Measurements from ENCODE around the gene MAL. TPM values are rescaled to one million over a fixed set of nuclear protein-coding genes. Genes with fewer than 3 reads are reported as not detected.

Gene MAL
- total and polyA plus RNA-seq, 2 experiments from 2014 or later, result 0.24 to 0.31 TPM

GRCh38 chr2:95027369-95027720, 1.8 kb downstream of the MAL start (continued):
- TF ChIP-seq, protein P1, sequence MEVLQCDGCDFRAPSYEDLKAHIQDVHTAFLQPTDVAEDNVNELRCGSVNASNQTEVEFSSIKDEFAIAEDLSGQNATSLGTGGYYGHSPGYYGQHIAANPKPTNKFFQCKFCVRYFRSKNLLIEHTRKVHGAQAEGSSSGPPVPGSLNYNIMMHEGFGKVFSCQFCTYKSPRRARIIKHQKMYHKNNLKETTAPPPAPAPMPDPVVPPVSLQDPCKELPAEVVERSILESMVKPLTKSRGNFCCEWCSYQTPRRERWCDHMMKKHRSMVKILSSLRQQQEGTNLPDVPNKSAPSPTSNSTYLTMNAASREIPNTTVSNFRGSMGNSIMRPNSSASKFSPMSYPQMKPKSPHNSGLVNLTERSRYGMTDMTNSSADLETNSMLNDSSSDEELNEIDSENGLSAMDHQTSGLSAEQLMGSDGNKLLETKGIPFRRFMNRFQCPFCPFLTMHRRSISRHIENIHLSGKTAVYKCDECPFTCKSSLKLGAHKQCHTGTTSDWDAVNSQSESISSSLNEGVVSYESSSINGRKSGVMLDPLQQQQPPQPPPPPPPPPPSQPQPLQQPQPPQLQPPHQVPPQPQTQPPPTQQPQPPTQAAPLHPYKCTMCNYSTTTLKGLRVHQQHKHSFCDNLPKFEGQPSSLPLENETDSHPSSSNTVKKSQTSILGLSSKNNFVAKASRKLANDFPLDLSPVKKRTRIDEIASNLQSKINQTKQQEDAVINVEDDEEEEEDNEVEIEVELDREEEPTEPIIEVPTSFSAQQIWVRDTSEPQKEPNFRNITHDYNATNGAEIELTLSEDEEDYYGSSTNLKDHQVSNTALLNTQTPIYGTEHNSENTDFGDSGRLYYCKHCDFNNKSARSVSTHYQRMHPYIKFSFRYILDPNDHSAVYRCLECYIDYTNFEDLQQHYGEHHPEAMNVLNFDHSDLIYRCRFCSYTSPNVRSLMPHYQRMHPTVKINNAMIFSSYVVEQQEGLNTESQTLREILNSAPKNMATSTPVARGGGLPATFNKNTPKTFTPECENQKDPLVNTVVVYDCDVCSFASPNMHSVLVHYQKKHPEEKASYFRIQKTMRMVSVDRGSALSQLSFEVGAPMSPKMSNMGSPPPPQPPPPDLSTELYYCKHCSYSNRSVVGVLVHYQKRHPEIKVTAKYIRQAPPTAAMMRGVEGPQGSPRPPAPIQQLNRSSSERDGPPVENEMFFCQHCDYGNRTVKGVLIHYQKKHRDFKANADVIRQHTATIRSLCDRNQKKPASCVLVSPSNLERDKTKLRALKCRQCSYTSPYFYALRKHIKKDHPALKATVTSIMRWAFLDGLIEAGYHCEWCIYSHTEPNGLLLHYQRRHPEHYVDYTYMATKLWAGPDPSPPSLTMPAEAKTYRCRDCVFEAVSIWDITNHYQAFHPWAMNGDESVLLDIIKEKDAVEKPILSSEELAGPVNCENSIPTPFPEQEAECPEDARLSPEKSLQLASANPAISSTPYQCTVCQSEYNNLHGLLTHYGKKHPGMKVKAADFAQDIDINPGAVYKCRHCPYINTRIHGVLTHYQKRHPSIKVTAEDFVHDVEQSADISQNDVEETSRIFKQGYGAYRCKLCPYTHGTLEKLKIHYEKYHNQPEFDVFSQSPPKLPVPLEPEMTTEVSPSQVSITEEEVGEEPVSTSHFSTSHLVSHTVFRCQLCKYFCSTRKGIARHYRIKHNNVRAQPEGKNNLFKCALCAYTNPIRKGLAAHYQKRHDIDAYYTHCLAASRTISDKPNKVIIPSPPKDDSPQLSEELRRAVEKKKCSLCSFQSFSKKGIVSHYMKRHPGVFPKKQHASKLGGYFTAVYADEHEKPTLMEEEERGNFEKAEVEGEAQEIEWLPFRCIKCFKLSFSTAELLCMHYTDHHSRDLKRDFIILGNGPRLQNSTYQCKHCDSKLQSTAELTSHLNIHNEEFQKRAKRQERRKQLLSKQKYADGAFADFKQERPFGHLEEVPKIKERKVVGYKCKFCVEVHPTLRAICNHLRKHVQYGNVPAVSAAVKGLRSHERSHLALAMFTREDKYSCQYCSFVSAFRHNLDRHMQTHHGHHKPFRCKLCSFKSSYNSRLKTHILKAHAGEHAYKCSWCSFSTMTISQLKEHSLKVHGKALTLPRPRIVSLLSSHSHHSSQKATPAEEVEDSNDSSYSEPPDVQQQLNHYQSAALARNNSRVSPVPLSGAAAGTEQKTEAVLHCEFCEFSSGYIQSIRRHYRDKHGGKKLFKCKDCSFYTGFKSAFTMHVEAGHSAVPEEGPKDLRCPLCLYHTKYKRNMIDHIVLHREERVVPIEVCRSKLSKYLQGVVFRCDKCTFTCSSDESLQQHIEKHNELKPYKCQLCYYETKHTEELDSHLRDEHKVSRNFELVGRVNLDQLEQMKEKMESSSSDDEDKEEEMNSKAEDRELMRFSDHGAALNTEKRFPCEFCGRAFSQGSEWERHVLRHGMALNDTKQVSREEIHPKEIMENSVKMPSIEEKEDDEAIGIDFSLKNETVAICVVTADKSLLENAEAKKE (CRISPR knock-in tag; IDR thresholded peaks at IDR 0.05), result no peak
- no peak for TF ChIP-seq NANOG (IDR thresholded peaks at IDR 0.05; ENCODE audit: borderline replicate concordance)
- TF ChIP-seq CREB1 (CRISPR knock-in tag; IDR thresholded peaks at IDR 0.05; ENCODE audit: low read depth), result no peak
- TF ChIP-seq STAT1 (IDR thresholded peaks at IDR 0.05; ENCODE audit: unreplicated experiment), result no peak
- TF ChIP-seq, protein P2, sequence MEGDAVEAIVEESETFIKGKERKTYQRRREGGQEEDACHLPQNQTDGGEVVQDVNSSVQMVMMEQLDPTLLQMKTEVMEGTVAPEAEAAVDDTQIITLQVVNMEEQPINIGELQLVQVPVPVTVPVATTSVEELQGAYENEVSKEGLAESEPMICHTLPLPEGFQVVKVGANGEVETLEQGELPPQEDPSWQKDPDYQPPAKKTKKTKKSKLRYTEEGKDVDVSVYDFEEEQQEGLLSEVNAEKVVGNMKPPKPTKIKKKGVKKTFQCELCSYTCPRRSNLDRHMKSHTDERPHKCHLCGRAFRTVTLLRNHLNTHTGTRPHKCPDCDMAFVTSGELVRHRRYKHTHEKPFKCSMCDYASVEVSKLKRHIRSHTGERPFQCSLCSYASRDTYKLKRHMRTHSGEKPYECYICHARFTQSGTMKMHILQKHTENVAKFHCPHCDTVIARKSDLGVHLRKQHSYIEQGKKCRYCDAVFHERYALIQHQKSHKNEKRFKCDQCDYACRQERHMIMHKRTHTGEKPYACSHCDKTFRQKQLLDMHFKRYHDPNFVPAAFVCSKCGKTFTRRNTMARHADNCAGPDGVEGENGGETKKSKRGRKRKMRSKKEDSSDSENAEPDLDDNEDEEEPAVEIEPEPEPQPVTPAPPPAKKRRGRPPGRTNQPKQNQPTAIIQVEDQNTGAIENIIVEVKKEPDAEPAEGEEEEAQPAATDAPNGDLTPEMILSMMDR (conservative IDR thresholded peaks at IDR 0.05; ENCODE audit: low read depth in 2 of 2), result no peak
- no peak for TF ChIP-seq EZH2 (IDR thresholded peaks at IDR 0.05; ENCODE audit: low read depth, unreplicated experiment)
- no peak for TF ChIP-seq ZNF331 (CRISPR knock-in tag; IDR thresholded peaks at IDR 0.05; ENCODE audit: low read depth)
- no peak for TF ChIP-seq JUNB (IDR thresholded peaks at IDR 0.05; ENCODE audit: unreplicated experiment)
- TF ChIP-seq POLR2AphosphoS5 (IDR thresholded peaks at IDR 0.05; ENCODE audit: low read depth), result no peak

DNA sequence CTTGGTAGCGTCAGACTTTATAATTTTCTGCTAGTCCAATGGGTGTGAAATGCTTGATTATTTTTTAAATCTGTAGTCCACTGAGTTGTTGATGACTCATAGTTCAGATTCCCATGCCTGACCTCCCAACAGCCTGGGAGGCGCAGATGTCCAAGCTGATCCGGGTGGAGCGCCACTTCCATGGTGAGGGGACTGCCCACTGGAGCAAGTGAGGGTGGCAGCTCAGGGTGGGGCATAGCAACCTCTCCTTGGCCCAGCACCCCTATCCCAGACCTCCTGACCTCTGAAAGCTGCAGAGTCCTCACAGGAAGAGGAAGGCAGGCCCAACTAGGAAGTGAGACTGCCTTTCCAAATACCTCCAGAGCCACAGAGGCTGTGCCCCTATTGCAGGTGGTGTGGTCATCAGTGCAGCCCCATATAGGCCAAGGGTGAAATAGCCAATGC, 4.4 kb downstream of the MAL start:
- Histone ChIP-seq H3K79me2 (replicated peaks; ENCODE audit: insufficient read depth) (no peaks in the 10 kb centered on the region), H3K4me3 (no peak overlapping the region), H4K20me1 (replicated peaks; ENCODE audit: insufficient read depth) (no peaks in the 10 kb centered on the region), H3F3A (replicated peaks; ENCODE audit: low read depth) (0 out of 2 replicates have a peak, but pooled peaks cover 3% of the 10 kb centered on the region), H3K4me1 (ENCODE audit: insufficient read depth) (peaks cover 11% of the 10 kb centered on the region), H3K4me2 (no peak overlapping the region), H2AFZ (no peak overlapping the region), H3K27ac (ENCODE audit: low read depth) (no peak overlapping the region), H3K27me3 (ENCODE audit: insufficient read depth) (peaks cover 60% of the 10 kb centered on the region), H3K9me2 (ENCODE audit: insufficient read depth) (no peaks in the 10 kb centered on the region), H3K36me3 (ENCODE audit: insufficient read depth) (no peaks in the 10 kb centered on the region)
- H3K27ac Mint-ChIP-seq, result no peak overlapping the region
- no peak overlapping the region for H3K4me3 Mint-ChIP-seq
- no peaks in the 10 kb centered on the region for H3K9me3 Mint-ChIP-seq
- no peak for ATAC-seq
- peaks cover 22% of the 10 kb centered on the region for H3K4me1 Mint-ChIP-seq
- no peaks in the 10 kb centered on the region for H3K36me3 Mint-ChIP-seq (ENCODE audit: low read depth)
- H3K27me3 Mint-ChIP-seq (ENCODE audit: insufficient read depth, low read depth, poor library complexity), result peaks cover 51% of the 10 kb centered on the region
- DNase-seq (ENCODE audit: low spot score), result no peak
- TF ChIP-seq JUNB (IDR thresholded peaks at IDR 0.05; ENCODE audit: unreplicated experiment) (no peak), REST (IDR thresholded peaks at IDR 0.05; ENCODE audit: unreplicated experiment) (no peak), EZH2 (IDR thresholded peaks at IDR 0.05; ENCODE audit: low read depth, unreplicated experiment) (no peak), ZNF331 (CRISPR knock-in tag; IDR thresholded peaks at IDR 0.05; ENCODE audit: low read depth) (no peak), STAT1 (IDR thresholded peaks at IDR 0.05; ENCODE audit: unreplicated experiment) (no peak), CREB1 (CRISPR knock-in tag; IDR thresholded peaks at IDR 0.05; ENCODE audit: low read depth) (no peak)
- TF ChIP-seq, protein P2 (conservative IDR thresholded peaks at IDR 0.05; ENCODE audit: low read depth in 2 of 2), result no peak
